ENCODE results near the gene SLC4A1.
A peak's percentile ranks its signal among the peaks of the same experiment; 100 is the strongest.

- TF ChIP-seq CTCF (conservative IDR thresholded peaks at IDR 0.05; ENCODE audit: low read depth in 2 of 2) (no peak), EZH2 (IDR thresholded peaks at IDR 0.05; ENCODE audit: low read depth, unreplicated experiment) (no peak), ETS1 (IDR thresholded peaks at IDR 0.05) (no peak), NANOG (IDR thresholded peaks at IDR 0.05; ENCODE audit: borderline replicate concordance) (no peak), REST (IDR thresholded peaks at IDR 0.05; ENCODE audit: unreplicated experiment) (peak; percentile 21), POLR2AphosphoS5 (IDR thresholded peaks at IDR 0.05; ENCODE audit: low read depth) (peak; percentile 68)
Measured at GRCh38 chr17:44315760-44316731, 48.1 kb upstream of the SLC4A1 start.

Data from GM23338 (cell line).